Neural cell (in vitro differentiated cells): Measurements from ENCODE around the gene NFASC. TPM values are rescaled to one million over a fixed set of nuclear protein-coding genes. Genes with fewer than 3 reads are reported as not detected.

ENCODE experiments used
- H2AFZ ChIP-seq: fragments of 200-600, 300-800 bp; sonication (generic), shearing (Covaris generic); 2 replicates; pipeline ENCODE4 v1.6.0; 2014; ENCODE audit warnings: low read depth, mild to moderate bottlenecking, antibody characterized with exemption, low read length, moderate library complexity
- H3F3A ChIP-seq: fragments of 200-600 bp; shearing (Covaris generic); 2 replicates; pipeline ENCODE4 v1.6.1; 2016; ENCODE audit warnings: mild to moderate bottlenecking, moderate library complexity, mixed read lengths, antibody characterized with exemption, low read length; ENCODE audit not compliant: insufficient read depth, poor library complexity, severe bottlenecking
- H3K27ac ChIP-seq: fragments of 200-600, 300-800 bp; sonication (generic), shearing (Covaris generic); 2 replicates; pipeline ENCODE4 v1.5.1; 2014; ENCODE audit warnings: mild to moderate bottlenecking, low read length, moderate library complexity
- H3K27me3 ChIP-seq: fragments of 300-800, 200-600 bp; sonication (generic), shearing (Covaris generic); 2 replicates; pipeline ENCODE4 v1.6.0; 2014; ENCODE audit warnings: mild to moderate bottlenecking, low read depth, low read length, moderate library complexity; ENCODE audit not compliant: insufficient read depth
- H3K36me3 ChIP-seq: fragments of 300-800, 200-600 bp; sonication (generic), shearing (Covaris generic); 2 replicates; pipeline ENCODE4 v1.5.1; 2014; ENCODE audit warnings: mild to moderate bottlenecking, antibody characterized with exemption, low read length, moderate library complexity; ENCODE audit not compliant: insufficient read depth
- H3K4me2 ChIP-seq: fragments of 300-800, 200-600 bp; sonication (generic), shearing (Covaris generic); 2 replicates; pipeline ENCODE4 v1.6.0; 2014; ENCODE audit warnings: mild to moderate bottlenecking, low read length
- H3K4me3 ChIP-seq: fragments of 300-800, 200-600 bp; sonication (generic), shearing (Covaris generic); 2 replicates; pipeline ENCODE4 v1.5.1; 2014; ENCODE audit warnings: mild to moderate bottlenecking, low read length, moderate library complexity
- H3K79me2 ChIP-seq: fragments of 200-600 bp; shearing (Covaris generic); replicated peaks from 2 replicates; pipeline ENCODE4 v1.6.0; 2014; ENCODE audit warnings: mild to moderate bottlenecking, low read length, moderate library complexity; ENCODE audit not compliant: insufficient read depth
- H3K9ac ChIP-seq: fragments of 300-800, 200-600 bp; sonication (generic), shearing (Covaris generic); 2 replicates; pipeline ENCODE4 v1.6.1; 2016; ENCODE audit warnings: mild to moderate bottlenecking, low read length, mixed read lengths
- H3K9me2 ChIP-seq: fragments of 200-600 bp; shearing (Covaris generic); 2 replicates; pipeline ENCODE4 v1.6.1; 2016; ENCODE audit warnings: mild to moderate bottlenecking, low read length, mixed read lengths; ENCODE audit not compliant: insufficient read depth
- H3K9me3 ChIP-seq: fragments of 200-600, 300-800 bp; sonication (generic), shearing (Covaris generic); 2 replicates; pipeline ENCODE4 v1.6.1; 2016; ENCODE audit warnings: mild to moderate bottlenecking, mixed run types, low read length, moderate library complexity, mixed read lengths
- H4K20me1 ChIP-seq: fragments of 200-600 bp; shearing (Covaris generic); 2 replicates; pipeline ENCODE4 v1.6.1; 2016; ENCODE audit warnings: mild to moderate bottlenecking, mixed run types; ENCODE audit not compliant: insufficient read depth
- CTCF ChIP-seq: fragments of 450-650 bp; IDR thresholded peaks from 2 replicates; pipeline ENCODE4 v1.5.1; 2014; ENCODE audit warnings: antibody characterized with exemption, mild to moderate bottlenecking, moderate library complexity; ENCODE audit not compliant: poor library complexity, severe bottlenecking
- EP300 ChIP-seq: fragments of 450-650 bp; conservative IDR thresholded peaks from 2 replicates; pipeline ENCODE4 v1.6.1; 2014; ENCODE audit warnings: antibody characterized with exemption, mild to moderate bottlenecking, moderate library complexity; ENCODE audit not compliant: poor library complexity, severe bottlenecking
- EZH2 ChIP-seq: fragments of 200-600, 300-800 bp; shearing (Covaris generic), sonication (generic); IDR thresholded peaks from 2 replicates; pipeline ENCODE4 v1.6.1; 2014; ENCODE audit warnings: antibody characterized with exemption, low read length, borderline replicate concordance, mild to moderate bottlenecking; ENCODE audit not compliant: insufficient read depth, poor library complexity, severe bottlenecking
- MXI1 ChIP-seq: fragments of 450-650 bp; conservative IDR thresholded peaks from 2 replicates; pipeline ENCODE4 v1.6.1; 2014; ENCODE audit warnings: antibody characterized with exemption, mild to moderate bottlenecking; ENCODE audit not compliant: poor library complexity, severe bottlenecking
- POLR2AphosphoS5 ChIP-seq: IDR thresholded peaks from 2 replicates; pipeline ENCODE4 v1.6.1; 2012
- RAD21 ChIP-seq: fragments of 450-650 bp; conservative IDR thresholded peaks from 2 replicates; pipeline ENCODE4 v1.6.1; 2014; ENCODE audit warnings: antibody characterized with exemption, mild to moderate bottlenecking, moderate library complexity
- REST ChIP-seq: IDR thresholded peaks from 2 replicates; pipeline ENCODE4 v1.6.1; 2012; ENCODE audit warnings: borderline replicate concordance
- SMC3 ChIP-seq: fragments of 450-650 bp; conservative IDR thresholded peaks from 2 replicates; pipeline ENCODE4 v1.6.1; 2014; ENCODE audit warnings: antibody characterized with exemption, mild to moderate bottlenecking, moderate library complexity; ENCODE audit not compliant: poor library complexity
- TAF1 ChIP-seq: IDR thresholded peaks from 2 replicates; pipeline ENCODE4 v1.6.1; 2012; ENCODE audit warnings: low read depth
- polyA plus RNA-seq: library from polyadenylated mRNA; depleted of rRNA; stranded (reverse); fragments of >200 nt; gene quantifications from 2 replicates; pipeline ENCODE4 v1.2.3, GENCODE V29; 2014

NFASC gene
- polyA plus RNA-seq, 1 donor from 2014 or later: 23.9 TPM

- no peak overlapping the region for H3K9ac ChIP-seq
- no peak overlapping the region for H3K27ac ChIP-seq
- H3K27me3 ChIP-seq: no peaks in the 10 kb centered on the region
- H3K79me2 ChIP-seq: peaks cover 14% of the 10 kb centered on the region
- peaks cover 6% of the 10 kb centered on the region for H4K20me1 ChIP-seq
- H3K36me3 ChIP-seq: no peaks in the 10 kb centered on the region
- H3K9me2 ChIP-seq: no peaks in the 10 kb centered on the region
- TF ChIP-seq POLR2AphosphoS5: no peak
- no peak for TF ChIP-seq REST
- no peak for TF ChIP-seq CTCF
- TF ChIP-seq SMC3: no peak
- TF ChIP-seq EZH2: no peak
- no peak for TF ChIP-seq RAD21
- no peak for TF ChIP-seq EP300
- no peak for TF ChIP-seq MXI1
- no peak for TF ChIP-seq TAF1
- no peak overlapping the region for H3K4me3 ChIP-seq
- H2AFZ ChIP-seq: no peak overlapping the region
- H3K9me3 ChIP-seq: no peaks in the 10 kb centered on the region
- no peak overlapping the region for H3K4me2 ChIP-seq
- no peaks in the 10 kb centered on the region for H3F3A ChIP-seq
Measured at GRCh38 chr1:204879351-204879750, 8.7 kb downstream of the NFASC start.

- Histone ChIP-seq H3K36me3 (no peaks in the 10 kb centered on the region), H2AFZ (no peak overlapping the region), H3K4me2 (peak overlapping the region; percentile 31), H3K27ac (peak overlapping the region; percentile 24), H3F3A (no peaks in the 10 kb centered on the region), H3K4me3 (peak overlapping the region; percentile 53), H3K9ac (no peak overlapping the region), H3K9me3 (no peaks in the 10 kb centered on the region), H3K27me3 (no peaks in the 10 kb centered on the region), H4K20me1 (peaks cover 6% of the 10 kb centered on the region), H3K9me2 (no peaks in the 10 kb centered on the region), H3K79me2 (peaks cover 16% of the 10 kb centered on the region)
- TF ChIP-seq EP300 (peak; percentile 24), SMC3 (no peak), POLR2AphosphoS5 (peak; percentile 19), REST (no peak)
Measured at GRCh38 chr1:204880906-204881305, 10.2 kb downstream of the NFASC start.
